HL-60 (cell line): ENCODE measurements around the gene TK2.

ENCODE experiments used
- DNase-seq, 2 experiments: peaks; one replicate each; pipeline ENCODE4 v3.0.0-alpha.2; 2010 to 2020; ENCODE audit warnings: low read depth in 1 of 2, low spot score in 1 of 2
- H3K27ac ChIP-seq: fragments of 250-450 bp; sonication (Bioruptor Pico); replicated peaks from 2 replicates; pipeline ENCODE4 v1.5.1; 2020; ENCODE audit warnings: mild to moderate bottlenecking, moderate library complexity
- H3K27me3 ChIP-seq: fragments of 250-450 bp; sonication (Bioruptor Pico); 2 replicates; pipeline ENCODE4 v1.5.1; 2021; ENCODE audit warnings: mild to moderate bottlenecking, moderate library complexity; ENCODE audit not compliant: insufficient read depth, poor library complexity, severe bottlenecking
- H3K4me3 ChIP-seq: replicated peaks from 2 replicates; pipeline ENCODE4 v1.5.1; 2011; ENCODE audit warnings: mild to moderate bottlenecking, control low read depth, low read length; ENCODE audit not compliant: insufficient read depth
- CTCF ChIP-seq: IDR thresholded peaks from one replicate; pipeline ENCODE4 v1.5.1; 2011; ENCODE audit warnings: low read length, control low read depth, inconsistent platforms; ENCODE audit not compliant: insufficient read depth
- GABPA ChIP-seq: IDR thresholded peaks from 2 replicates; pipeline ENCODE4 v1.6.1; 2012; ENCODE audit warnings: low read depth
- POLR2AphosphoS5 ChIP-seq: IDR thresholded peaks from 2 replicates; pipeline ENCODE4 v1.6.1; 2012; ENCODE audit warnings: low read depth
- SPI1 ChIP-seq: IDR thresholded peaks from 2 replicates; pipeline ENCODE4 v1.6.1; 2012; ENCODE audit warnings: low read depth, mild to moderate bottlenecking, borderline replicate concordance
- TF ChIP-seq, protein P1 (sequence below): IDR thresholded peaks from 2 replicates; pipeline ENCODE4 v1.6.1; 2012; ENCODE audit warnings: low read depth; ENCODE audit not compliant: insufficient replicate concordance

The TK2 gene

DNA sequence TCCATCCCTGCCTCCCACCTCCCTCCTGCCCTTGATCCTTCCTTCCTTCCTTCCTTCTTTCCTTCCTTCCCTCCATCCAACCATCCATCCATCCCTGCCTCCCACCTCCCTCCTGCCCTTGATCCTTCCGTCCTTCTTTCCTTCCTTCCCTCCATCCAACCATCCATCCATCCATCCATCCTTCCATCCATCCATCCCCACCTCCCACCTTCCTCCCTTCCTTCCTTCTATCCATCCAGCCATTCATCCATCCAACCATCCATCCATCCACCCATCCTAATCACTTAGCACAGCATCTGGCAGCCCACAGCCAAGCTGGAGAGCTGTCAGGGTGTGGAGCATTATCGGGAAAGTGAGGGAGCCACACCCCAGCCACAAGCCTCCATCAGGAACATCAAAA, 54.5 kb downstream of the TK2 start:
- TF ChIP-seq SPI1: no peak
- TF ChIP-seq CTCF: no peak
- TF ChIP-seq POLR2AphosphoS5: no peak
- no peak for TF ChIP-seq GABPA
- TF ChIP-seq, protein P1, sequence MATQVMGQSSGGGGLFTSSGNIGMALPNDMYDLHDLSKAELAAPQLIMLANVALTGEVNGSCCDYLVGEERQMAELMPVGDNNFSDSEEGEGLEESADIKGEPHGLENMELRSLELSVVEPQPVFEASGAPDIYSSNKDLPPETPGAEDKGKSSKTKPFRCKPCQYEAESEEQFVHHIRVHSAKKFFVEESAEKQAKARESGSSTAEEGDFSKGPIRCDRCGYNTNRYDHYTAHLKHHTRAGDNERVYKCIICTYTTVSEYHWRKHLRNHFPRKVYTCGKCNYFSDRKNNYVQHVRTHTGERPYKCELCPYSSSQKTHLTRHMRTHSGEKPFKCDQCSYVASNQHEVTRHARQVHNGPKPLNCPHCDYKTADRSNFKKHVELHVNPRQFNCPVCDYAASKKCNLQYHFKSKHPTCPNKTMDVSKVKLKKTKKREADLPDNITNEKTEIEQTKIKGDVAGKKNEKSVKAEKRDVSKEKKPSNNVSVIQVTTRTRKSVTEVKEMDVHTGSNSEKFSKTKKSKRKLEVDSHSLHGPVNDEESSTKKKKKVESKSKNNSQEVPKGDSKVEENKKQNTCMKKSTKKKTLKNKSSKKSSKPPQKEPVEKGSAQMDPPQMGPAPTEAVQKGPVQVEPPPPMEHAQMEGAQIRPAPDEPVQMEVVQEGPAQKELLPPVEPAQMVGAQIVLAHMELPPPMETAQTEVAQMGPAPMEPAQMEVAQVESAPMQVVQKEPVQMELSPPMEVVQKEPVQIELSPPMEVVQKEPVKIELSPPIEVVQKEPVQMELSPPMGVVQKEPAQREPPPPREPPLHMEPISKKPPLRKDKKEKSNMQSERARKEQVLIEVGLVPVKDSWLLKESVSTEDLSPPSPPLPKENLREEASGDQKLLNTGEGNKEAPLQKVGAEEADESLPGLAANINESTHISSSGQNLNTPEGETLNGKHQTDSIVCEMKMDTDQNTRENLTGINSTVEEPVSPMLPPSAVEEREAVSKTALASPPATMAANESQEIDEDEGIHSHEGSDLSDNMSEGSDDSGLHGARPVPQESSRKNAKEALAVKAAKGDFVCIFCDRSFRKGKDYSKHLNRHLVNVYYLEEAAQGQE: no peak
- DNase-seq: no peak
- H3K4me3 ChIP-seq: no peak overlapping the region
- no peak overlapping the region for H3K27ac ChIP-seq
- no peaks in the 10 kb centered on the region for H3K27me3 ChIP-seq

- H3K4me3 ChIP-seq: no peak overlapping the region
- no peak for DNase-seq
- no peak overlapping the region for H3K27ac ChIP-seq
- no peaks in the 10 kb centered on the region for H3K27me3 ChIP-seq
- TF ChIP-seq SPI1 (no peak), CTCF (no peak), POLR2AphosphoS5 (no peak), GABPA (no peak)
- TF ChIP-seq, protein P1: no peak
These were observed 55.0 kb downstream of the TK2 start for GRCh38 chr16:66494916-66495315.

- TF ChIP-seq CTCF: no peak
- TF ChIP-seq GABPA: no peak
- TF ChIP-seq POLR2AphosphoS5: no peak
- no peak for TF ChIP-seq SPI1
- TF ChIP-seq, protein P1: no peak
- H3K4me3 ChIP-seq: no peak overlapping the region
These were observed 56.2 kb downstream of the TK2 start for GRCh38 chr16:66493490-66494401.

More at GRCh38 chr16:66493490-66494401, 56.2 kb downstream of the TK2 start:
- no peak for DNase-seq
- Histone ChIP-seq H3K27me3 (no peaks in the 10 kb centered on the region), H3K27ac (no peak overlapping the region)
